ENCODE measurements around the gene NOP16.

GRCh38 chr5:176337913-176338312 is 50.5 kb downstream of the NOP16 start:
- TF ChIP-seq RNF2 (conservative IDR thresholded peaks at IDR 0.05; ENCODE audit: low read depth) (no peak), CHD2 (IDR thresholded peaks at IDR 0.05; ENCODE audit: low read depth, low read length) (no peak), ZBTB8A (CRISPR knock-in tag; IDR thresholded peaks at IDR 0.05; ENCODE audit: borderline replicate concordance, low read depth) (no peak), GATAD2A (CRISPR knock-in tag; IDR thresholded peaks at IDR 0.05) (no peak), BCLAF1 (IDR thresholded peaks at IDR 0.05) (no peak)
